NCI-H2107 (cell line): ENCODE results near the gene ZFYVE9.
"Not testable (repeated sequence)": the region's sequence is repeated elsewhere in the genome, so short reads cannot be mapped to it uniquely, and the experiment has no call there.

Experiments
- DNase-seq: peaks from one replicate; lab custom pipeline; 2025; lab: John Stamatoyannopoulos, UW

The ZFYVE9 gene

DNA sequence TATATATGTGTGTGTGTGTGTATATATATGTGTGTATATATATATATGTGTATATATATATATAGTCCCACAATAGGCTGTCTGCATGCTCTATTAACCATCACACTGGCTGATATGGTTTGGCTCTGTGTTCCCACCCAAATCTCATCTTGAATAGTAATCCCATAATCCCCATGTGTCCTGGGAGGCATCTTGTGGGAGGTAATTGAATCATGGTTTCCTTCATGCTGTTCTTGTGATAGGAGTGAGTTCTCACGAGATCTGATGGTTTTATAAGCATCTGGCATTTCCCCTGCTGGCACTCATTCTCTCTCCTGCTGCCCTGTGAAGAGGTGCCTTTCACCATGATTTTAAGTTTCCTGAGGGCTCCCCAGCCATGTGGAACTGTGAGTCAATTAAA lies 228.0 kb downstream of the ZFYVE9 start:
- DNase-seq: not testable (repeated sequence)

DNA sequence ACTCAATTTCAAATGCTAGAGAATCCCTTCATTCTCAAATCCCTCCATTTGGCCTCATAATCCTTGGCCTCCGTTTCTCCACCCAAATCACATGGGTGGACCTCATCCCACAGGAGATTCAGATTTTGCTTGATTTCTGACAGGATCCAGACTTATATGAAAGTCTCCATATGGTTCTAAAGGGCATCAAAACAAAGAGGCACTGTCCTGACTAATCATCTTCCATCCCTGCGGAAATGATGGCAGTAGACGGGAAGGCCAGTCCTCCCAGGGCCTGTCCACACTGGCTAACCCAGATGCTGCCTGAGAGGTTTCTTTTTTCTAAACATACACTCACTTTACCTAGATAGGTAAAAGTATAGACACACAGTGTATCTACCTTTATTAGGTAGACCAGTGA lies 243.5 kb downstream of the ZFYVE9 start:
- DNase-seq: no peak

GRCh38 chr1:52386458-52386857 lies 244.6 kb downstream of the ZFYVE9 start:
- DNase-seq: no peak

DNA sequence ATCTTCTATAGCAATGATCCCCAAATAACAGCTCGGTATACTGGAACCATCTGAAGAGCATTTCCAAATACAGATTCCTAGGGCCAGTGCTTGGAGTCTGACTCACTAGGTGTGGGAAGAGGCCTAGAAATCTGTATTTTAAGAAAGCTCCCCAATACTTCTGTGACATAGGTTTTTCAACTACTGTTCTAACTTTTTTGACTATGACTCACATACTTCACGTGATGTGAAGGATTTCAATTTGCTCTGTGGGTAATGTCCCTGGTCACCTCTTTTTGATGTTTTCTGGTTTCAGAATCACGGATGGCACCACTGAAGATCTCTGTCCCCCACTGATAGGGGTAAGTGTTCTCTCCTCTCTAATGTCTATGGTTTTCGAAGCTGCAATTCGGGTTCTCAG lies 251.3 kb downstream of the ZFYVE9 start:
- DNase-seq: no peak
